RWPE1 (cell line): ENCODE measurements around the gene ANKRD55.
A peak's percentile ranks its signal among the peaks of the same experiment; 100 is the strongest.

ENCODE experiments used
- CTCF ChIA-PET: fragments of 350-600 bp; sonication (Branson Sonifier 250); formaldehyde crosslinking; extraction: SDS; loops from one replicate; lab custom pipeline; 2021; lab: Yijun Ruan, JAX
- POLR2A ChIA-PET: fragments of 400-600 bp; formaldehyde crosslinking; extraction: SDS; loops from one replicate; lab custom pipeline; 2020; ENCODE audit warnings: antibody characterized with exemption; ENCODE audit not compliant: low non-redundant PET; lab: Yijun Ruan, JAX
- DNase-seq: peaks from one replicate; pipeline ENCODE4 v3.0.0; 2012; ENCODE audit warnings: low spot score
- H3K27ac ChIP-seq: fragments of 450-650 bp; 2 replicates; pipeline ENCODE4 v1.5.1; 2017
- TF ChIP-seq, protein P1 (sequence below): fragments of 450-650 bp; conservative IDR thresholded peaks from 2 replicates; pipeline ENCODE4 v1.5.1; 2017; ENCODE audit warnings: low read depth, mild to moderate bottlenecking

The ANKRD55 gene

DNA sequence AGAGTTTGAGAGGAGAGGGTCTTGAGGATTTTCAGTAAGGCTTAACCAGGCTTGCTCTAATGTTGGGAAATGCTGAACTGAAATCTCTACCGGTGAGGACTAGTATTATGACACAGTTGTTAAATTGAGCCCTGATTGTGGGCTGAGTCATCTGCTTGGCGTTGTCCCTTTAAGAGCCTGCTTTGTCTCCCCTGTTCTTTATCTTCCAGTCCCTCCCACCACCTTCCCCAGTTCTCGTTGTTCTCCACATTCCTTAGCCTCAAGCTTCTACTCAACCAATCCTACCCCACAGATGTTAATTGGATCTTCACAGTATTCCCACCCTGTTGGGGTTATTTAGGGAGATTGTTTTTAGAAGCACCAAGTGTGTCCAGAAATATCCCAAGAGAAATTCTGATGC is 57.6 kb downstream of the ANKRD55 start:
- POLR2A ChIA-PET: no interaction called here
- no peak overlapping the region for H3K27ac ChIP-seq
- peak; percentile 62 for DNase-seq
- CTCF ChIA-PET: interaction anchor here (0.6 to 0.7 kb wide), 2 partner anchors 32 to 663 kb away, joined by 3 to 4 read pairs; no protein-coding TSS in a partner anchor
- TF ChIP-seq, protein P1, sequence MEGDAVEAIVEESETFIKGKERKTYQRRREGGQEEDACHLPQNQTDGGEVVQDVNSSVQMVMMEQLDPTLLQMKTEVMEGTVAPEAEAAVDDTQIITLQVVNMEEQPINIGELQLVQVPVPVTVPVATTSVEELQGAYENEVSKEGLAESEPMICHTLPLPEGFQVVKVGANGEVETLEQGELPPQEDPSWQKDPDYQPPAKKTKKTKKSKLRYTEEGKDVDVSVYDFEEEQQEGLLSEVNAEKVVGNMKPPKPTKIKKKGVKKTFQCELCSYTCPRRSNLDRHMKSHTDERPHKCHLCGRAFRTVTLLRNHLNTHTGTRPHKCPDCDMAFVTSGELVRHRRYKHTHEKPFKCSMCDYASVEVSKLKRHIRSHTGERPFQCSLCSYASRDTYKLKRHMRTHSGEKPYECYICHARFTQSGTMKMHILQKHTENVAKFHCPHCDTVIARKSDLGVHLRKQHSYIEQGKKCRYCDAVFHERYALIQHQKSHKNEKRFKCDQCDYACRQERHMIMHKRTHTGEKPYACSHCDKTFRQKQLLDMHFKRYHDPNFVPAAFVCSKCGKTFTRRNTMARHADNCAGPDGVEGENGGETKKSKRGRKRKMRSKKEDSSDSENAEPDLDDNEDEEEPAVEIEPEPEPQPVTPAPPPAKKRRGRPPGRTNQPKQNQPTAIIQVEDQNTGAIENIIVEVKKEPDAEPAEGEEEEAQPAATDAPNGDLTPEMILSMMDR: no peak

DNA sequence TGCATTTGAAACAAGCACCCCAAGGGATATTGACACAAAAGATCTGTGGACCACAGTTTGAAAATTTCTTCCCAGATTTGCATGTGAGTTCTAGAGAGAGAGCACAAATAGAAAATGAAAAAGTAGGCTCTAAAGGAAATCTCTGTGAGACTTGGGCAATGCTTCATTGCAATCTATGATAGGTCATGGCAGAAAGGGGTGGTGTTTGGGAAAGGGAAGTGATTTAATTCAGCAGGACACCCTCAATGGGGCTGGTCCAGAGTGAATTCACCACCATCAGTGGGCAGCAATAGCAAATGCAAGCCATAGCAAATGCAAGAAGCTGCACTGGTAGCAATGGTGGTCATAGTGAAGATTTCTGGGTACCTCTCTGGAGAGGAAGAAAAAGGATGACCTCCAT is 58.1 kb downstream of the ANKRD55 start:
- H3K27ac ChIP-seq: no peak overlapping the region
- ChIA-PET POLR2A (no interaction called here), CTCF (no interaction called here)
- no peak for DNase-seq
- TF ChIP-seq, protein P1: no peak

DNA sequence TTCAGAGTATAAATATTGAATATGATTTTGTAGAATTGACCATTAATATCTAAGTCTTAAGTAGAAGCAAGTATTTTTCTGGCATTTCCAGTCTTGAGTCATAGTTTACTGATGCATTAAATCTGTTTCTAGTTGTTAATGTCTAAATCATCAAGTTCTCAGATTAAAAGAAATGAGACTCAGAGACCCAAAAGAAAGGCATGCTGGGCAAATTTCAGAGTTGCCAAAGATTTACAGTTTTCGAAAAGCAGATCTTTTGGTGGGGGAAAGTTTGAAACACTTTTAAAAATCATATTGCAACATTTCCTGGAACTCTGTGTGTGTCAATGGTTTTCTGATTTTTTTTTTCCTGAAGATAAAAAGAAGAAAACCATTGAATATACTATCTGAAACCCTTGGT is 60.9 kb downstream of the ANKRD55 start:
- ChIA-PET POLR2A (no interaction called here), CTCF (no interaction called here)
- no peak overlapping the region for H3K27ac ChIP-seq
- TF ChIP-seq, protein P1: no peak
- DNase-seq: no peak

DNA sequence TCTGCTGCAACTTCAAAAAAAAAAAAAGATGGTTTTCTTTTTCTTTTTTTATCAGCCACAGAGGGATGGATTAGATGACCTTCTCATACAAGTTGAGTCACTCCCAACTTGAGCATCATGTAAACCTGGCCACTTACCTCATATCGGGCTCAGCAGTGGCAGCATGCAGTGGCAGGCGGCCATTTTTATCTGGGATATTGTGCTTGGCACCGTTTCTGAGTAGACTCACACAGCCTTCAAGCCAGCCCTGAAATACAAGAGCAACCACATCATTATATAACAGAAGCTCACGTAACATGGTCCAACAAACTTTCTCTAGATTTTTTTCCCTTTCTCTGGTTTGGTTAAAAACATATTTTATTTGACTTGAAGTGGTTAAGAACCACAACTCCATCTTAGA is 62.6 kb downstream of the ANKRD55 start:
- DNase-seq: no peak

DNA sequence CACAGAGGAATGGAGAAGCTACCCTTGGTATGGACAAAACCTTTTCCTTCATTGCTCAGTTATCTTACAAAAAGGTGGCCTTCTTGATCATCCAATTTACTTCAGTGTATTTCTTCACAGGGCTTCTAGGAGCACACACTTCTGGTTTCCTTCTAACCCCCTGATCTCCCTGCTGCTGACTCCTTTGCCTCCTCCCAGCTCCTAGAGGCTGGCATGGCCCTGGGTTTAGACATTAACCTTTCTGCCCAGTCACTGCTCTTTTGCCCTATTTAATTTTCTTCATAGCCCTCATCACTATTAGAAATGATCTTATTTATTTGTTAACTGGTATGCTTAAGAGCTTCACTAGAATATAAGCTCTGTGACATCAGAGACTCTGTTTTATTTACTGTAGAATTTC is 63.2 kb downstream of the ANKRD55 start:
- H3K27ac ChIP-seq: no peak overlapping the region
- TF ChIP-seq, protein P1: no peak
- ChIA-PET CTCF (interaction anchor here (0.7 kb wide), 1 partner anchor 31 kb away, joined by 5 read pairs; no protein-coding TSS in a partner anchor), POLR2A (no interaction called here)
- DNase-seq: no peak

More for the DNA sequence above, 62.6 kb downstream of the ANKRD55 start:
- CTCF ChIA-PET: interaction anchor here (0.7 kb wide), 2 partner anchors 23 to 31 kb away, joined by 3 to 5 read pairs; no protein-coding TSS in a partner anchor
- POLR2A ChIA-PET: no interaction called here
- TF ChIP-seq, protein P1: no peak
- H3K27ac ChIP-seq: no peak overlapping the region

DNA sequence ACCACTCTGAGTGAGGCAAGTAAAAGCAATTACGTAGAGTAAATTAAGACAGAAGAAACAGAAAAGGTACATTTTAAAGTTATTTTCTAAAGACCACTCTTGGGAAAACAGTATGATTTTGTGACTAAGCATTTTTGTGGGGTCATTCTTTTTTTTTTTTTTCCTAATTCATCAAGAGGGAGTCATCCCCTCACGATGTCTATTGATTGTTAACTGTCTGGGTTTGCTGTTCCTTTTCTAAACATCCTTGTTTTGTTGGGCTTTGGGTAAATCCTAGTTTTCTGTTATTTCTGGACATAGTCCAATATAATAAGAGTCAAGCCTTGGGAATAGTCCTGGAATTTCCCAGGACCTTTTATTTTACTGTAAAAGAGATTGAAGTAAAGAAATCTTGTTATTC is 63.8 kb downstream of the ANKRD55 start:
- H3K27ac ChIP-seq: no peak overlapping the region
- TF ChIP-seq, protein P1: no peak
- no peak for DNase-seq
- CTCF ChIA-PET: no interaction called here
- POLR2A ChIA-PET: interaction anchor here (0.8 kb wide), 1 partner anchor 175 kb away, joined by 3 read pairs; the partner anchor contains the start of gene IL6ST
